Neural cell (in vitro differentiated cells): ENCODE data around the gene IFITM10.

Source experiments
- EP300 ChIP-seq: fragments of 450-650 bp; conservative IDR thresholded peaks from 2 replicates; pipeline ENCODE4 v1.6.1; 2014; ENCODE audit warnings: antibody characterized with exemption, mild to moderate bottlenecking, moderate library complexity; ENCODE audit not compliant: poor library complexity, severe bottlenecking
- EZH2 ChIP-seq: fragments of 200-600, 300-800 bp; shearing (Covaris generic), sonication (generic); IDR thresholded peaks from 2 replicates; pipeline ENCODE4 v1.6.1; 2014; ENCODE audit warnings: antibody characterized with exemption, low read length, borderline replicate concordance, mild to moderate bottlenecking; ENCODE audit not compliant: insufficient read depth, poor library complexity, severe bottlenecking
- MXI1 ChIP-seq: fragments of 450-650 bp; conservative IDR thresholded peaks from 2 replicates; pipeline ENCODE4 v1.6.1; 2014; ENCODE audit warnings: antibody characterized with exemption, mild to moderate bottlenecking; ENCODE audit not compliant: poor library complexity, severe bottlenecking
- POLR2AphosphoS5 ChIP-seq: IDR thresholded peaks from 2 replicates; pipeline ENCODE4 v1.6.1; 2012
- RAD21 ChIP-seq: fragments of 450-650 bp; conservative IDR thresholded peaks from 2 replicates; pipeline ENCODE4 v1.6.1; 2014; ENCODE audit warnings: antibody characterized with exemption, mild to moderate bottlenecking, moderate library complexity
- SMC3 ChIP-seq: fragments of 450-650 bp; conservative IDR thresholded peaks from 2 replicates; pipeline ENCODE4 v1.6.1; 2014; ENCODE audit warnings: antibody characterized with exemption, mild to moderate bottlenecking, moderate library complexity; ENCODE audit not compliant: poor library complexity
- TAF1 ChIP-seq: IDR thresholded peaks from 2 replicates; pipeline ENCODE4 v1.6.1; 2012; ENCODE audit warnings: low read depth
- TF ChIP-seq, protein P1 (sequence below): IDR thresholded peaks from 2 replicates; pipeline ENCODE4 v1.6.1; 2012; ENCODE audit warnings: borderline replicate concordance
- TF ChIP-seq, protein P2 (sequence below): fragments of 450-650 bp; IDR thresholded peaks from 2 replicates; pipeline ENCODE4 v1.5.1; 2014; ENCODE audit warnings: antibody characterized with exemption, mild to moderate bottlenecking, moderate library complexity; ENCODE audit not compliant: poor library complexity, severe bottlenecking

DNA sequence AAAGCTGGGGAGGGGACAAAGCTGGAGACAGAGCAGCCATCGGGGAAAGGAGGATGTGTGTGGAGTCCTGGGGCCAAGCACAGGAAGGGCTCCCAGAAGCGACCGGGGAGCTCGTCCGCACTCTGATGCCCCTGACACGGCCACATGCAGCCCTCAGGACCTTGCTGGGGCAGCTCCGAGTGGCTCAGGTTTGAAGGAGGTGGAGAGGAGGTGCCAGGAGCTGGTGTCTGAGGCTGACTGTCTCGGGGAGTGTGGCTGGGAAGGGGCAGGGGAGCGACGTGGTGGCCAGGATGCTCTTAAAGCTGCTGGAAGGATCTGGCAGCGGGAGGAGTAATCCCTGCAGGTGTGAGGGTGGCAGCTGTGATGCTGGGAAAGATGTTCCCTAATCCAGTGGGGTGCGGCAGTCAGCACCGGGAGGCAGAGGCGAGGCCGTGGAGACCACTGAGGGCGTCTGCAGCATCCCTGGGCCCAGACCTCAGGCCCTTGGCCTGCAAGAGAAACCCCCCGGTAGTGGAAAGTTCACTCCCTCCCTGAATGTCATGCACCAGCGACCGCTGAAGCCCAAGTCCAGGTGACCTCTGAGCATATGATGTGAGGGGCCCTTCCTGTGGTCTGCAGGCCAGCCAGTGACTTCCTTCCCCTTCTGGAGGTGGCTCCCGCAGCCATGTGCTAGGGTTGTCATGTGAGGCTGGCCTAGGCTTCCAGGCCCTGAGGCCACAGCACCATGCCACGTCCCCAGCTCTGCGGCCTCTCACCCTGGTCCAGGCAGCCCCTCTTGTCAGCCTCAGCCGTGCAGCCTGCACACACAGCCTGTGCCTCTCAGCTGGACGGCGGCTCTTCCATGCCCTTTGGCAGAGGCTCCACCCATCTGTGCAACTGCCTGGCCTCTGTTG is 30.6 kb upstream of the IFITM10 start:
- TF ChIP-seq, protein P1, sequence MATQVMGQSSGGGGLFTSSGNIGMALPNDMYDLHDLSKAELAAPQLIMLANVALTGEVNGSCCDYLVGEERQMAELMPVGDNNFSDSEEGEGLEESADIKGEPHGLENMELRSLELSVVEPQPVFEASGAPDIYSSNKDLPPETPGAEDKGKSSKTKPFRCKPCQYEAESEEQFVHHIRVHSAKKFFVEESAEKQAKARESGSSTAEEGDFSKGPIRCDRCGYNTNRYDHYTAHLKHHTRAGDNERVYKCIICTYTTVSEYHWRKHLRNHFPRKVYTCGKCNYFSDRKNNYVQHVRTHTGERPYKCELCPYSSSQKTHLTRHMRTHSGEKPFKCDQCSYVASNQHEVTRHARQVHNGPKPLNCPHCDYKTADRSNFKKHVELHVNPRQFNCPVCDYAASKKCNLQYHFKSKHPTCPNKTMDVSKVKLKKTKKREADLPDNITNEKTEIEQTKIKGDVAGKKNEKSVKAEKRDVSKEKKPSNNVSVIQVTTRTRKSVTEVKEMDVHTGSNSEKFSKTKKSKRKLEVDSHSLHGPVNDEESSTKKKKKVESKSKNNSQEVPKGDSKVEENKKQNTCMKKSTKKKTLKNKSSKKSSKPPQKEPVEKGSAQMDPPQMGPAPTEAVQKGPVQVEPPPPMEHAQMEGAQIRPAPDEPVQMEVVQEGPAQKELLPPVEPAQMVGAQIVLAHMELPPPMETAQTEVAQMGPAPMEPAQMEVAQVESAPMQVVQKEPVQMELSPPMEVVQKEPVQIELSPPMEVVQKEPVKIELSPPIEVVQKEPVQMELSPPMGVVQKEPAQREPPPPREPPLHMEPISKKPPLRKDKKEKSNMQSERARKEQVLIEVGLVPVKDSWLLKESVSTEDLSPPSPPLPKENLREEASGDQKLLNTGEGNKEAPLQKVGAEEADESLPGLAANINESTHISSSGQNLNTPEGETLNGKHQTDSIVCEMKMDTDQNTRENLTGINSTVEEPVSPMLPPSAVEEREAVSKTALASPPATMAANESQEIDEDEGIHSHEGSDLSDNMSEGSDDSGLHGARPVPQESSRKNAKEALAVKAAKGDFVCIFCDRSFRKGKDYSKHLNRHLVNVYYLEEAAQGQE: no peak
- TF ChIP-seq, protein P2, sequence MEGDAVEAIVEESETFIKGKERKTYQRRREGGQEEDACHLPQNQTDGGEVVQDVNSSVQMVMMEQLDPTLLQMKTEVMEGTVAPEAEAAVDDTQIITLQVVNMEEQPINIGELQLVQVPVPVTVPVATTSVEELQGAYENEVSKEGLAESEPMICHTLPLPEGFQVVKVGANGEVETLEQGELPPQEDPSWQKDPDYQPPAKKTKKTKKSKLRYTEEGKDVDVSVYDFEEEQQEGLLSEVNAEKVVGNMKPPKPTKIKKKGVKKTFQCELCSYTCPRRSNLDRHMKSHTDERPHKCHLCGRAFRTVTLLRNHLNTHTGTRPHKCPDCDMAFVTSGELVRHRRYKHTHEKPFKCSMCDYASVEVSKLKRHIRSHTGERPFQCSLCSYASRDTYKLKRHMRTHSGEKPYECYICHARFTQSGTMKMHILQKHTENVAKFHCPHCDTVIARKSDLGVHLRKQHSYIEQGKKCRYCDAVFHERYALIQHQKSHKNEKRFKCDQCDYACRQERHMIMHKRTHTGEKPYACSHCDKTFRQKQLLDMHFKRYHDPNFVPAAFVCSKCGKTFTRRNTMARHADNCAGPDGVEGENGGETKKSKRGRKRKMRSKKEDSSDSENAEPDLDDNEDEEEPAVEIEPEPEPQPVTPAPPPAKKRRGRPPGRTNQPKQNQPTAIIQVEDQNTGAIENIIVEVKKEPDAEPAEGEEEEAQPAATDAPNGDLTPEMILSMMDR: no peak
- no peak for TF ChIP-seq RAD21
- TF ChIP-seq EZH2: no peak
- no peak for TF ChIP-seq EP300
- no peak for TF ChIP-seq POLR2AphosphoS5
- TF ChIP-seq SMC3: no peak
- TF ChIP-seq TAF1: no peak
- no peak for TF ChIP-seq MXI1
